NCI-H2171 (cell line): Measurements from ENCODE around the gene PDE8A.
"Not testable (repeated sequence)": the region's sequence is repeated elsewhere in the genome, so short reads cannot be mapped to it uniquely, and the experiment has no call there.

Source experiments
- DNase-seq: peaks from one replicate; lab custom pipeline; 2025; lab: John Stamatoyannopoulos, UW

The PDE8A gene

DNA sequence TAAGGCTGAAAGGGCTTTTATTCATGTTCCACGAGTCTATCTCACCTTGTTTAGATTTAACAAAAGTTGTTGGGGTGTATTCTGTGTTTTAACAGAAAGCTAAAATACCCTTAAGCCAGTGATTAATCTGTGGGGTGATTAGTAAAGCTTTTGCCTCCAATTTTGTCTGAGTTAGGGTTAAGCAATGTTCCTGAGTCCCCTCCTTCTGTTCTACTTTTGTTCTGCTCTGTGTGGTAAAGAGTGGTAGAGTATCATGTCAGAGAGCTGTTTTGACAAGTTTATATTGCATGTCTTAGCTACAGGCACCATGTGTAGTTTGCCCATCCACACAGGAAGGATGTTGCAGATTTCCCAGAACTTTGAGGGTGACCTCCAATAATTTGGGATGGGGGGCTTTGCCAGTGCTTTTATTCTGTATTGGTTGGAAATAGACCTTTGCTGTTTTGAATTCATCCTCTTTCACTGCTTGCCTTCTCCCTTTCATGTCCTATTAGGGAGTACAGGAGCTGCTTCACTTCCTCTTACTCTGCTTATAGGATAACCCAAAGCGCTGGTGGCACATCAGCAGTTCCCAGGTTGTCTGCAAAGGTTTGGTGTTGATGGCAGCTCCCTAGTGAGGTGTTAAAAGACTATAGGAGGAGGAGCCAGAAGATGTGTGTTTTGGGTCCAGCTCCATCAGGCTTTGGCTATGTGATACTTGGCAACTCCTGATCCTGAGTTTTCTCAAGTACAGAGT lies 7.4 kb downstream of the PDE8A start:
- no peak for DNase-seq

DNA sequence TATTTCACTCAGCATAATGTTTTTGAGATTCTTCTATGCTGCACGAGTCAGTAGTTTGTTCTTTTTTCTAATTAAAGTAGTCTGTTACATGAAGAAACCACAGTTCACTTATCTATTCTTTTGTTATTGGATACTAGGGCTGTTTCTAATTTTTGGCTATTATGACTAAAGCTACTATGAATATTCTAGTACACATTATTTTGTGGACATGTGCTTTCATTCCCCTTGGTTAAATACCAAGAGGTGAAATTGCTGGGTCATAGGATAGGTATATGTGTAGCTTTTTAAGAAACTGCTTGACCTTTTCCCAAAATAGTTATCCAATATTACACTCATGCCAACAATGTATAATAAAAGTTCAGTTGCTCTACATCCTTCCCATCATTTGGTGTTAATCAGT lies 8.9 kb downstream of the PDE8A start:
- no peak for DNase-seq

DNA sequence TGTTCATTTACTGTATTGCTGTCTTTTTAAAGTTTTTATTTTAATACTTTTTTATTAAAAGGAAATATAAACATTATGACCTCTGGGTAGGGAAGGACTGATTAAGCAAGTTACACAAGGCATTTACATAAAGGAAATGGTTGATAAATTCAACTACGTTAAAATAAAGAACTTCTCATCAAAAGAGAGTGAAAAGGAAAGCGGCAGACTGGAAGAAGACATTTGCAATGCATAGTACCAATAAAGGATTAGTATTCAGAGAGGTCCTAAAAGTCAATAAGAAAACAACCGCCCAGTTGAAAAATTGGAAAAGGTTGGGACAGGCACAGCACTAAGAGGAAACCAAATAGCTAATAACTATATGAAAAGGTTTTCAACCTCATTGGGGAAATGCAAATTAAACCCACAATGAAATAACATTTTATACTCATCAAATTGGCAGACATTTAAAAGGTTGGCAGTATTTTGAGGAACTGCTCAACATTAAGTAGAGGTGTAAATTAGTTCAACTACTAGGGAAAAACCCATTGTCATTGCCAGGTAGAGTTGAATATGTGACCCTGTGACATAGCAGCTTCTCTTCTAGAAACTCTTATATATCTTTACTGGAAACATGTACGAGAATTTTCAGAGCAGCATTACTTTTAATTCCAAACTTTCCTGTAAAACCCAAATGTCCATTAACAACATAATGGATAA lies 9.5 kb downstream of the PDE8A start:
- no peak for DNase-seq

DNA sequence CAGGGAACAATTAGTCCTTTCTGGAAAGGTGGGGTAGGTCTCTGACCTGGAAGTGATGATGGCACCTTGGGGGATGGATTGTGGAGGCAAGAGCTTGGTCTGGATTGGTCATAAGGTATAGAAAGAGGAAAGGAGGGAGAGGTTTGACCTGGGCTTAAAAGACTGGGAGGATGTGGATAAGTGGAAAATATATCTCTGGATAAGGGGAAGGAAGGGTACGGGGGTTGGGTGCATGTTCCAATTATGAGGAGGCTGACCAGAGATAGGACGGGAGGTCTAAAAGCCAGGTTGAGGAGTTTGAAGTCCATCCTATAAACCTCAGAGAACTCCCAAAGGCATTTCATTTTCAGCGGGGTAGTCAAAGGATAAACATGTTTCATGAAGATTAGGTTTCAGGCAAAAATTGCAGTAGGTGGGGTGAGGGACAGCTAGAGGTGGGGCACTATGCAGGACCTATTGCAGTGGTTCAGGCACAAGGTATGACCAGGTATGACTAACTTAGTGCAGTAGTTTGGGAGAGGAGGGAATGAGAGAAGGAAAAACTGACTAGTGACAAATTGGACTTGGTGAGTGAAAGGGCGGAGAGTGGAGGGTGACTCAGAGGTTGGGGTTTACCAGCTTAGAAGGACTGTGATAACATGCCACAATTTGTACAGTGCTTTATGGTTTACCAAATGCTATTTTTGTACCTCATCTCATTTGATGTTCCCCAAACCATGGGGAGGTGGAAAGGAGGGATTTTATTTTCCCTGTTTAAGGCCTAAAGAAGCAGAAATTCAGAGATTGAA lies 10.7 kb downstream of the PDE8A start:
- no peak for DNase-seq

DNA sequence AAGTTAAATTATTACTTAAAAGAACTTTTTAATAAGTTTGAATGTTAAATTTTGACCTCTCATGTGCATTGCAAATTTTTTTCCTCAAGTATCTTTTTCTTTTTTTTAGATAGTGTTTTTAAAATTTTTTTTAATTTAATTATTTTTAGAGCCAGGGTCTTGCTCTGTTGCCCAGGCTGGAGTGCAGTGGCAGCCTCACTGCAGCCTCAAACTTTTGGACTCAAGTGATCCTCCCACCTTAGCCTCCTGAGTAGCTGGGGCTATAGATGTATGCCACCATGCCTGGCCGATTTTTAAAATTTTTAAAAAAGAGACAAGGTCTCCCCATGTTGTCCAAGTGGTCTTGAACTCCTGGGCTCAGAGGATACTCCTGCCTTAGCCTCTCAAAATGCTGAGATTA lies 14.4 kb downstream of the PDE8A start:
- no peak for DNase-seq

DNA sequence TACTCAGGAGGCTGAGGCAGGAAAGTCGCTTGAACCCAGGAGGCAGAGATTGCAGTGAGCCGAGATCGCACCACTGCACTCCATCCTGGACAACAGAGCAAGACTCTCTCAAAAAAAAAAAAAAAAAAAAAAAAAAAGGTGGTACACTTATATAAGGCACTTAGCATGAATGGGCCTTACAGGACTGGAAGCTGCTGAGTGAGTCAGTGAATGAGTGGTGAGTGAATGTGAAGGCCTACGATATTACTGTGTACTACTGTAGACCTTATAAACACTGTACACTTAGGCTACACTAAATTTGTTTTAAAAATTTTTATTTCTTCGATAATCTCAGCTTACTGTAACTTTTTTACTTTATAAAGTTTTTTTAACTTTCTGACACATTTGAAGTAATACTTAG lies 15.1 kb downstream of the PDE8A start:
- DNase-seq = not testable (repeated sequence)

DNA sequence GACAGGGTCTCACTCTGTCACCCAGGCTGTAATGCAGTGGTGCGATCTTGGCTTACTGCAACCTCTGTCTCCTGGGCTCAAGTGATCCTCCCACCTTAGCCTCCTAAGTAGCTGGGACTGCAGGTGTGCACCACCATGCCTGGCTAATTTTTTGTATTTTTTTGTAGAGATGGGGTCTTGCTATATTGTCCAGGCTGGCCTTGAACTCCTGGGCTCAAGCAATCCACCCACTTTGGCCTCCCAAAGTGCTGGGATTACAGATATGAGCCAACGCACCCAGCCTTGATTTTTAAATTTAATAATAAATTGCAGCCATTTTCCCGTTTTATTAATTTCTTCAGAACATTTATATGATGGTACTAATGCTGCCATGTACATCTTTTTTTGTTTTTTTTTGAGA lies 15.6 kb downstream of the PDE8A start:
- DNase-seq = not testable (repeated sequence)

DNA sequence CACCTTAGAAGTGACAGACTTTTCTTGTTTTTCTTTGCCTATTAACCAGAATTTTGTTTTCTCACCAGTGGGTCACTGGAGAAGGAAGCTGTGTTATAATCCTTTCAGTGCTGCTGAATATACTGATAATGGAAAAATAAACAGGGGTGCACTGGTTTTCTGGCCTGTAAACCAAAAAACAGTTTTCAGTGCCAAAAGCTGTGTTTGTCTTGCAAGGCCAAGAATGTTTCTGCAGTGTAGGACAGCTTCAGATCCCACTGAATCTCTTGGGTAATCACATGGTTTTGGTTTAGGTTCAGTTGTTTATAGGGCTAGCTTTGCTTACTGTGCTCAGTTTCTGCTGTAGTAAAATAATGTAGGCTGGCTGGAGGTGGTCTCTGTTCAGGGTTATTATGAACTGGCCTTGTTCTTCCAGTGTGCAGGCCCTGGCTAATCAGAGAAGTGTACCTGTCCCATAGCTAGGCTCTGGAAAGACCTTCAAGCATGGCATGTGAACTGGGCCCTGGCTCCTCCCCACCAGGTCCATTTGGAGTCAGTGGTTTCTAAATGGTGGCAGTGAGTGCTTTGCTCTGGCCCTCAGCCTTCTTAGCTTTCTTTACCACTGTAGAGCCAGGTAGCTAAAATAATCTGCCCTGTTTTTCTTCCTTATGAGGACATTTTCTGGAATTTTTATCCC lies 18.7 kb downstream of the PDE8A start:
- DNase-seq = no peak

DNA sequence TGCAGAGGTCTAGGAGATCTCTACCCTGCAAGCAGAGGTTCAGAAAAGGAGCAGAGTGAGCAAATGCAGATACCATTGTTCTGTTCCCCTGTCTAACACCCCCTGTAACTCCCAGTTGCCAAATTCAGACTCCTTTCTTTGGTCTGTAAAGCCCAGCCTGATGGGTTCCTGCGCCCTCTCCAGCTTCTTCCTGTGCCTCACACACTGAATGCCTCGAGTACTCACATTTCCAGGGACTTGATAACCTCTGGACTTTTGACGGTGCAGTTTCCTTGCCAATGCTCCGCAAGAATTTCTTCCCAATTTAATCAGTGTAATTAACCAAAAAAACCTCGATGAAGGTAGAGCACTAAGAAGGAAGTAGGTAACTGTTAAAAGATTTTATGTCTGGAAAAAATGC lies 19.3 kb downstream of the PDE8A start:
- no peak for DNase-seq

DNA sequence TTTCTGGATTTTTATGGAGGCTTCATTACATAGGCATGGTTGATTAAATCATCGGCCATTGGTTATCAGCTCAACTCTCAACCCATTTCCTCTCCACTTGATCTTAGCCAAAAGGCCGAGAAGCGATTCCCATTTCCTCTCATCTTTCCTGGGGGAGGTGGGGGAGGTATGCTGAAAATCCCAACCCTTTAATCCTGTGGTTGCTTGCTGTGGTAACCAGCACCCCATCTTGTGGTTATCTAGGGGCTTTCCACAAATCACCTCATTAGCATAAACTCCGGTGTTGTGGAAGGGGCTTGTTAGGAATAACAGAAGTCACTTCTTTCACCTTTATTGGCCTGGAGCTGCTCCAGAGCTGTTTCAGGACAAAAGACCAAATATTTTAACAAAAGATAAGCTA lies 20.9 kb downstream of the PDE8A start:
- no peak for DNase-seq

DNA sequence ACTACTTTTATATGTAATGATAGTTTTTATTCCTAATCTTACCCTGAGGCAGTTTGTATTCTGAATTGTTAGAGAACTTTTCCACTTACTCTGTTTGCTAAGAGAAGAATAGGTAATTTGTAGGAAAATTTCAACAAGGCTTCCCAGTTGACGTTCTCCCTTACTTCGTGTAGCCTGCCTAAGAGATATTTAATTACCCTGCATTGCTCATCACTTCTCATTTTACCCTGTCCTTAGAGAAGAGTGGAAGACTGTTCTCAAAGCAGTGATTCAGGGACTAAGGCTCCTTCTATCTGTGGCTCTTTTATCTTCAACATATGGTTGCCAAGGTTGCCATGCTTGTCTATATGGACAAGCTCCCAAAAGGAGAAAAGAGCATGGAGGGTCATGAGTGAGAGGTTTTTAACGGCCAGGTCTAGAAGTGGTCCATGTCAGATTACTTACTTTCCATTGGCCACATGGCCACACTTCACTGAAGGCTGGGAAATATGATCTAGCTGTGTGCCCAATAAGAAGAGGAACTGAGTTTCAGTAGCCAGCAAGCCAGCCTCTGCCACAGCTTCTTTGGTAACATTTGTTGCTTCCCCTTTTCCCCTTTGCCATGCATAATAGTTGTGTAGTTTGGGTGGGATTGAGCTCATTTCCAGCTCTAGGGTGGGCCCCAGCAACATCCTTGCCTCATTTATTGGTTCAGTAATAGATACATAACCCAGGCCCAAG lies 22.1 kb downstream of the PDE8A start:
- no peak for DNase-seq

DNA sequence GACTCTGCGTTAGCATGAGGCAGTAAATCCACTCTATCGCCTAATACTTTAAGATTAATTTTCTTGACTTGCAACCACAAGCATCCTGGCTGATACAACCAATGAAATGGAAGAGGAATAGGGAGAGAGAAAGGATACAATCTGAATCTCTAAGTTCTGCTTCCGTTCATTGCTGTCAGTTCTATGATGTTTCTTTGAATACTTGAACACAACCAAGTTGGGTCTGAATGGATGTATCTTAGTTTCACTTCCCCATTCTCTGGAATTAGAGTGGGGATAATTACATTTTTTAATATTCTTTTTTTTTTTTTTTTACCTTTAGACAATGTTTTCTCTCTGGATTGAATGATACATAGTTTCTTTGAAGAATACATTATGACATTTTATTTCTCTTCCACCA lies 22.9 kb downstream of the PDE8A start:
- DNase-seq = no peak

DNA sequence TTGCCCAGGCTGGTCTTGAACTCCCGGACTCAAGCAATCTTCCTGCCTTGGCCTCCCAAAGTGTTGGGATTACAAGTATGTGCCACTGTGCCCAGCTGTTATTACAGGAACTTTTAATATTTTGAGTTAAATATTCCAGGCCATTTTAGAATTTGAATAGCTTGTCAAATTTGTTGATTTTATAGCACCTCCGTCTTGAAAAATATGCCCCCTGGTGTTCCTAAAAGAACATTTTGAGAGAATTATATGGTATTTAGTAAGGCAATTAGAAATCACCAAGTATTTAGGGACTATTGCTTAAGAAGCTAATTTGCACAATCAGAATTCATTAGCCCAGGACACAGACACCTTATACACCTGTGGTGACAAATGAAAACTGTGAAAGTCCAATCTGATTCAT lies 23.7 kb downstream of the PDE8A start:
- no peak for DNase-seq

DNA sequence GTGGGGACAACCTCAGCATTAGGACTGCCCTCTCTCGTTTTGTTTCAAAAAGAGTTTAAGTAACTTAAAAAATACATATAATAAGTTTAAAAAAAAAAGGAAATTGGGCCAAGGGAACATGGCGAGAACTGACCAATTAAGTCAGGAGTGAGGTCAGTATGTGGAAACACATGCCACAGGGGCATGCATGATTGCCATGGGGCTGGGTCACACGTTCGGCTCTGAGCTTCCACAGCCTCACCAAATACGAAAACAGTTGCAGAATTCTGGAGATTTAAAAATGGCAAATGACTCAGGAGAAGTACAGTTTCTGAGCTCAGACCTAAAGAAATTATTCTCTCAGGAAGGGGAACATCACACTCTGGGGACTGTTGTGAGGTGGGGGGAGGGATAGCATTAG lies 24.1 kb downstream of the PDE8A start:
- no peak for DNase-seq

DNA sequence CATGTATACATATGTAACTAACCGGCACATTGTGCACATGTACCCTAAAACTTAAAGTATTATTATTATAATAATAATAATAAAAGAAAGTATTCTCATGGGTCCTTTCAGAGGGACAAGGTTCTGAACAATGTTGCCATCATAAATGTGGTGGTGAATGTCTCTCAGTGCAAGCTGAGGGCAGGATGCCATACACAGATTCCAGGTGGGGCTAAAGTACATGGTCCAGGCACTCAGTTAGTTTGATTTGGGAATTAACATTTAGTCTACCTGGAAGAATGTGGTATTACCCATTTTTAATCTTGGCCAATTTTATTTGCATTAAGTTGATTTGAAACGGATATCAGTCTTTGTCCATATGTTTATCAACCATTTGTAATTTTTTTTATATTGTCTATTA lies 24.5 kb downstream of the PDE8A start:
- no peak for DNase-seq

DNA sequence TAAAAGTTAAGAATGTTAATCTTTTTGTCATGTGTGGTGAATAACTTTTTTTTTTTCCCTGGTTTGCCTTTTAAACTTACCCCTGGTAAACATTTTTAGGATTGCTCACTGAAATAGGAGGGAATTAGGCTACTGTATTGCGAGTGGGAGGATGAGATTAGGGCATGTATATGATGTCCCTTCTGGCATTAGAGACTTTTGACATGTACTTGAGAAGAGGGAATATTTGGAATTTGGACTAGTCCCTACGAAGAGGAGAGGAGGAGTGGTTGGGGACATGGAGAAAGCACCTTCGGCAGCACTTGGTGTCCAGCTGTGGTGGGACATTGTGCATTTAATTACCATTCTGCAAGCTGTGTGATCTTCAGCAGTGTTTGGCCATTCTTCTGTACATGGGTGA lies 25.0 kb downstream of the PDE8A start:
- no peak for DNase-seq

DNA sequence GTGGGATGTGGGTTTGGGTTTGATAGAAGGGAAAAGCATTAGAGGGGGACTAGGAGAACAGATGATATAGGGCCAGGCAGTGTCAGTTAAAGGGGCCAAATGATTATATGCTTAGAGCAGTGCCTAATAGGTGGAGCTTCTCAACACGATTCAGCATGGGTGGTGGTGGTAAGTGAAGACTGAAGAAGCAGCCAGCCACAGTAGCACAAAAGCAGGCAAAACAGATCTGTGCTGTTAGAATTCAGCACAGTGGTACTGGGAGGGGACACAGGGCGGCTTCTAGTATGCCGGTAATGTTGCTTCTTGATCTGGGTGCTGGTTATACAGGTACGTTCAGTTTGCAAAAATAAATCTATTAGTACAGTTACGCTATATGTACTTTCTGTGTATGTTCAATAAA lies 25.5 kb downstream of the PDE8A start:
- no peak for DNase-seq

DNA sequence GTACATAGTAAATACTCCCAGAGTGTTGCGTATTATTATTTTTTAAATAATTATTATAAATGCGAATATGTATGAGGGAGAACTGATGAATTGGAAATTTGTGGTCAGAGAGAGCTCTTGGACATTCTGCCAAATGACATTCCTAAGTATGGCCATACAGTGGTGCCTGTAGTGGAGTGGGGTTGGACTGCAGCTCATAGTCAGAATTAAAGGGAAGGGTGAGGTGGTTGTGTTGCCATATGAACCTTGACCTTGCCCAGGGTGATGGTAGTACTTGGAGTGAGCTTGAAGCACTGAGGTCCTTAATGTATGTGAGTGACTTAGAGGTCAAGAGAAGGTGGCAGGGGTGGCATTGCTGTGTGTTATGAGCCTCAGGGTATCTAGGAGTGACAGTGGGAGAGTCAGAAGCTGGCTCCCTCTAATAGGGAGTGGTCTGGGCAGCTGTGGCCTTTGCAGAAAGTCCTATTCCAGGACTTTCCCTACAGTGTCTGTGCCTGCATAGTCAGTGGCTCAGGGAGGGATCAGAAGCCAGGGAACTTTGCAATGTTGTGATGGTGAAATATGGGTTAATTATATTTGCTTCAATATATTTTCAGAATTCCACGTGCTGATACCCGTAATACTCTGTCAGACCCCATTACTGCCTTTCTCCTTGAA lies 26.2 kb downstream of the PDE8A start:
- no peak for DNase-seq

DNA sequence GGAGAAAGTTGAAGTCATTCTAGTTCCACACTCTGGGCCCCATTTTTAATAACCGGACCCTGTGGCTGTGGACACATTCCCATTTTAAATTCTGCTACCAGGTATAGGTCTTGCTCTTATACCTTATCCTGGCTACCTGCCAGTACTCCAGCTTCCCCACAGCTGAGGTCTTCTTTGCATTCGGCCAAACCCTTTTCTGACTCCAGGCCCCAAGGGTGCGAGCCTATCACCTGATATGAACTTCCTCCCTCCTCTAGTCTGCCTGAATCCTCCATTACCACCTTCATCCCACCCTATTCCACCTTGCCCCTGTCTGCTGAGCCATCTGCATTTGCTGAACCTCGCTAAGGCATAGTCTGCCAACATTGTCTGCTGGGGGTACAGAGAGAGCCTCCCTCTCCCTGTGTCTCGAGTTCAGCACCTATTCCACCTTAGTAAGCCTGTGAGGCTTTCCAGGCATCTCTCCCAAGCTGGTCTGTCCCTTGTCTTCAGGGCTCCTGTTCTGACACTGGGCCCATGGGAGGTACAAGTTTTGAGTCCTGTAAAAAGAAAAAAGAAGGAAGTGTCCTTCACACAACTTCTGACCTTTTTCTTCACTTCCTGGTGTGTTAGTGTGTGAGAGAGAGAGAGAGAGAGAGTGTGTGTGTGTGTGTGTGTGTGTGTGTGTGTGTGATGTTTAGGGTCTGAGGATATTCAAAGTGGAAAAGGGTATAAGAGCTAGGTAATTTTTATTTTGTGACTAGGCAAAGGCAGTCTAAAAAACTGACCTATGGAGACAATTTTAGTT lies 27.0 kb downstream of the PDE8A start:
- DNase-seq = no peak

DNA sequence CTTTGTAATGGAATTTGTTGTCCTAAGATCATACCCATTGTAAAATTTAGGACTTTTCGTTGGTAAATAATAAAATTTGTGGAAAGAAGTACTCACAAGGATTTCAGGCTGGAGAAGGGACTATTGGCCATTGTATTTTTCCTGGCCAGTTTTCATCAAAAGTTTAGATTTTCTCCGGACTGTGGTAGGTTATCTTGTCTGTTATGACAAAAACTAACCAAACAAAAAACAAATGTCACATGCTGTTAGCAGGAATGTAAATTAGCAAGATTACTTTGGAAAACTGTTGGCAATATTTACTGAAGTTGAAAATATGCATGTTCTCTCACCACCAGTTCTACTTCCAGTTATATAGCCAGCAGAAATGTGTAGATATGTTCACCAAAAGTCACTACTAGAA lies 27.8 kb downstream of the PDE8A start:
- no peak for DNase-seq

DNA sequence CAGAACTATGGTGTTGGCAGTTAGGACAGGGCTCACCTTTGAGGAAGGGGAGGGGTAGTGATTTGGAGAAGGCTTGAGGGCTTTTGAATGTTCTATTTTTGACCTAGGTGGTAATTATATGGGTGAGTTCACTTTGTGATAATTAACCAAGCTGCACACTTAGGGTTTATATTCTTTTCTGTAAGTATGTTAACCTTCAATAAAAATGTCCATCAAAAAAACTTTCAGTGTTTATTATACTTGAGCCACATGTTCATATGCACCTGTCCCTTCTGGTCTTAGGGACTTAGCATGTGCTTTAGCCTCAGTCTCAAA lies 28.4 kb downstream of the PDE8A start:
- DNase-seq = no peak
